ENCODE measurements around the gene LAP3.

LAP3 gene

GRCh38 chr4:17619416-17620105 is 42.6 kb downstream of the LAP3 start:
- no peak for DNase-seq

DNA sequence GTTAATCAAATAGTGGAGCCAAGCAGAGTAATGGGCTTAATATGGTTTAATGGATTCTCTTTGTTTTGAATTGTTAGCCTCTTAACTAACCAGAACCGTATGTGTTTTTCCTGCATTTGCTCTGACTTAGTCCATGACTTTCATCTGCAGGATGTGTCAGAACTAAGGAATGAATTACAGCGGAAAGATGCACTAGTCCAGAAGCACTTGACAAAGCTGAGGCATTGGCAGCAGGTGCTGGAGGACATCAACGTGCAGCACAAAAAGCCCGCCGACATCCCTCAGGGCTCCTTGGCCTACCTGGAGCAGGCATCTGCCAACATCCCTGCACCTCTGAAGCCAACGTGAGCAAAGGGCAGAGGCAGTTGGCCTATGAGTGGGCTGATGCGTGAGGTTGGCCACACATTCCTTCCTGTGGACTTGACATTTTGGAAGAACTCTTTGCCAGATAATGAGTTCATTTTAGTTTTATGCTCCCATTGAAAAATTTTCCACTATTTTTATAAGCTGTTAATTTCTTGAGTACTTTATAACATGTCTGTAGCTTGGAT is 46.5 kb downstream of the LAP3 start:
- DNase-seq: no peak

- DNase-seq: no peak
These were observed 47.8 kb downstream of the LAP3 start for GRCh38 chr4:17624821-17625220.

- DNase-seq: no peak
These were observed 53.2 kb downstream of the LAP3 start for GRCh38 chr4:17630228-17630627.

DNA sequence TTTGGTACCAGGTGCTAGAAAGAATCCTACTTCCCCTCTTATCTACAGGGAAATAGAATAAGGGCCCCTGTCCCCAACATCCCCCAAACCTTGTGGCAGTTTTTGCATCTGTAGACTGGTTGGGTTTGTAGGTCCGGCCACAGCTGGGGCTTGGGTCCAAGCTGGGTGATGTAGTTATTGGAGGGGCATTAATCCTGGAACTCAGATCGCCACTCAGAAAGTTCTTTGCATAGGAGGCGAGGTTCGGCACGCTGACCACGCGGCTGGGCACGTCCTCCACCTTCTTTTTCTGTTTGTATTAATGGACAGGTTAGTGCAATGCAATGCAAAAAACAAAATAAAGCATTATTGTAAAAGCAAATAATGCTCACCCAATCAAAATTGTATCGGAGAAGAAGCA is 56.6 kb downstream of the LAP3 start:
- DNase-seq: no peak

GRCh38 chr4:17635056-17635455 is 58.1 kb downstream of the LAP3 start:
- no peak for DNase-seq

DNA sequence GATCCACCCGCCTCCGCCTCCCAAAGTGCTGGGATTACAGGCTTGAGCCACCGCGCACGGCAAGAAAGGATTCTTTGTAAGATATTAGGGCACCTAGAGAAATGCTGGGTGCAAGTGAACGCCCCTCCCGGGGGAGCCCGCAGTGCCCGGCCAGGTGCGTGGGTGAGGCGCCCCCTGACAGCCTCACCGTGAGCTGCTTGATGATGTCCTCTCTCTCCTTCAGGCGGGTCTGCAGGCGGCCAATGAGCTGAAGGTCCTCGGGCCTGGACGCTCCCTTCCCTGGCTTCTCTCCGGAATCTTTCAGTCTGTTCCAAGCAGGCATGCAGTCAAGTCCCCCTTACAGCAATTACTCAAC is 59.3 kb downstream of the LAP3 start:
- no peak for DNase-seq

- DNase-seq: peak; percentile 7
These were observed 60.0 kb downstream of the LAP3 start for GRCh38 chr4:17636696-17637622.

DNA sequence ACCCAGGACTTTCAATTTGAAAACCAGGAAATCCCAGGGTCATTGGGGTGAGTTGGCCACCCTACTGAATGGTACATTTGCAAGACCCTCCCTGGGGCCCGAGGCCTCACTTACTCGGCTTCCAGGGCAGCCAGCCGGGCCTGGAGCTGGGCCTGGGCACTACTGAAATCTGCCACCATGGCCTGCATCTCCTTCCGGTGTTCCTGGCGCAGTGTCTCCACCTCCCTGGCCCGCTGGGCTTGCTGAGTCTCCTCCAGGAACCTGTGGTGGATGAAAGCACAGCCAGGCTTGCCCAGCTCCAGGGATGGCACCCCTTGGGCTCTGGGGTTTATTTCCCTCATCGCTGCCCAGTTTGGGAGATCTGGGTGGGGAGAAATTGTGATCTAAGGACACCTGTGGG is 62.1 kb downstream of the LAP3 start:
- DNase-seq: no peak

GRCh38 chr4:17642398-17642783 is 65.4 kb downstream of the LAP3 start:
- no peak for DNase-seq

GRCh38 chr4:17646693-17647092 is 69.7 kb downstream of the LAP3 start:
- no peak for DNase-seq

GRCh38 chr4:17647176-17647806 is 70.3 kb downstream of the LAP3 start:
- no peak for DNase-seq

DNA sequence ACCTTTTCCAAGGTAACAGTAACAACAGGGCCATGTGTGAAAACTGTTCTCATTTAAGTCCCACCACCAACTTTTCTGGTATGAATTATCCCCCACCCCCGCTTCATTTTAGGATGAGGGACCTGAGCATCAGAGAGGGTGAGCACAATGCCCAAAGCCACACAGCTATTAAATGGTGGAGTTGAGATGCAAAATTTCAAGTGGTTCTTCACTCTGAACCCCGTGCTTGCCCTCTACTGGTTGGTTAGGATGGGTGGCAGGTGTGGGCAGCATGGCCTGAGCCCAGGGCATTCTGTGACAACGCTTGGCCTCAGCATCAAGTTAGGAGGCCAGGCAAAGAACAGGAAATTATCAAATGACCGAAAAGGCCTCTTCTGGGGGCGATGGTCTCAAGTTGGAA is 70.9 kb downstream of the LAP3 start:
- no peak for DNase-seq

DNA sequence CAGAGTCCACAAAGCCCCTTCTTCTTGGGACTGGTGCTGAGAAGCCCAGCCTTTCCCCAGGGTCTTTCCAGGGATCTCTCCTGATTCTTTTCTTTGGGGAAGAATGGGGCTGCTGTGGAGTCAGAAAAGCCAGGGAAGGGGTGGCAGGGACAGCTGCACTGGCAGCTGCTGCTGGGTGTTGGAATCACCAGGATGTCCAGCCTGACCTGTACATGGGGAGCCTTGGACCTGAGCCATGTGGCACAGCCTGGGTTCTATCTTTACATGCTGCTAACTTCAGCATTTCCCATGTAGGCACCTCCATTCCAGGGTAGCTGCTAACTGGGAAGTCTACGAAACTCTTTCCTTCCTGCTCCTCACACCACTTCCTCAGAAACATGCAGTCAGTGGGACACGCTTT is 73.4 kb downstream of the LAP3 start:
- no peak for DNase-seq

DNA sequence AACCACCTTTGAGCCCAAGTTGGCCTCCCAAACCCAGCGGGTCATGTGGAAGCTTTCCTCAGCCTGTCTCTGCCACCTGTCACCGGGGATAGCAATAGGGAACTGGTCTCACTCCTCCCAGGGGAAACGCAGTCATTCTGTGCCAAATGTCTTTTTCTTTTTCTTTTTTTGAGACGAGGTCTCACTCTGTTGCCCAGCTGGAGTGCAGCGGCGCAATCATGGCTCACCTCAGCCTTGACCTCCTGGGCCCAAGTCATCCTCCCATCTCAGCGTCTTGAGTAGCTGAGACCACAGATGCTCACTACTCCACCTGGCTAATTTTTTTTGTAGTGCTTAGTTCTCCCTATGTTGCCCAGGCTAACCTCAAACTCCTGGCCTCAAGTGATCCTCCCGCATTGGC is 77.7 kb downstream of the LAP3 start:
- DNase-seq: no peak

DNA sequence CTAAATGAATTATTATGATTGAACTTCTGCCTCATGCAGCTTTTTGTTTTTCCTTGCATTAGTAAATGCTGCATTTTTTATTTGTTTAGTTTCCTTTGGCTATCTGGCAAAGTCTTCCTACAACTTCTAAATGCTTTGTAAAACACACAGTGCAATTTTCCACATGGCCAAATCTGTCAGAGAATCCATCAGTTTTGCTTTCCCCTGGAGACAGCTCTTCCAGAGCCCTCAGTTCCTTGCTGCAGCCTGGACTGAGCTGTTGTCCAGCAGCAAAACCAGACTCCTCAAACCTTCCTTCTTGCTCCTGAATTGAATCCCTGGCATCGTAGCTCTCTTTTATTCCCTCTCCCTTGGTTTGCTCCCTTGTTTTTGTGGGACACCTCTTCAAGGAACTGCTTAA is 80.1 kb downstream of the LAP3 start:
- no peak for DNase-seq
